ES-I3 (cell line): ENCODE results near the gene CPSF3.

Source experiments
- H3K36me3 ChIP-seq: 2 replicates; pipeline ENCODE4 v1.6.1; 2013; ENCODE audit warnings: mild to moderate bottlenecking, low read length, control low read depth, moderate library complexity; ENCODE audit not compliant: insufficient read depth
- H3K4me1 ChIP-seq: 2 replicates; pipeline ENCODE4 v1.6.1; 2013; ENCODE audit warnings: mild to moderate bottlenecking, control low read depth, low read length; ENCODE audit not compliant: insufficient read depth
- H3K9ac ChIP-seq: 2 replicates; pipeline ENCODE4 v1.6.1; 2013; ENCODE audit warnings: low read depth, mild to moderate bottlenecking, low read length, moderate library complexity
- H3K9me3 ChIP-seq: 2 replicates; pipeline ENCODE4 v1.6.1; 2013; ENCODE audit warnings: mild to moderate bottlenecking, low read length, moderate library complexity; ENCODE audit not compliant: control insufficient read depth, insufficient read depth

The CPSF3 gene

DNA sequence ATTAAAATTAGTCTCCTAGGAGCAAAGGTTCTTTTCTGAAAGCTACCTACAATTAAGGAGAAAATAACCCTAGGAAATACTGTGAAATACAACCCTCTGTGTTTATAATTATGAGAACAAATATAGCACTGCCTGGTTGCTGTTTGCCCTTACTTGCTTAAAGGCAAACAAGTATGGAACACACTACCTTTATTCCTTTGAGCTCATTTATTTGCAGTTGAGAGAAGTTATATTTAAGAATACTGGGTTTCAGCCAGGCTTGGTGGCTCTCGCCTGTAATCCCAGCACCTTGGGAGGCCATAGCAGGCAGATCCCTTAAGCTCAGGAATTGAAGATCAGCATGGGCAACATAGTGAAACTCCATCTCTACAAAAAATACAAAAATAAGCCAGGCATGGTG lies 27.8 kb downstream of the CPSF3 start:
- Histone ChIP-seq H3K4me1 (no peaks in the 10 kb centered on the region), H3K9ac (no peak overlapping the region), H3K36me3 (peaks cover 23% of the 10 kb centered on the region; the same call in 1 of the 2 replicates), H3K9me3 (no peaks in the 10 kb centered on the region)

DNA sequence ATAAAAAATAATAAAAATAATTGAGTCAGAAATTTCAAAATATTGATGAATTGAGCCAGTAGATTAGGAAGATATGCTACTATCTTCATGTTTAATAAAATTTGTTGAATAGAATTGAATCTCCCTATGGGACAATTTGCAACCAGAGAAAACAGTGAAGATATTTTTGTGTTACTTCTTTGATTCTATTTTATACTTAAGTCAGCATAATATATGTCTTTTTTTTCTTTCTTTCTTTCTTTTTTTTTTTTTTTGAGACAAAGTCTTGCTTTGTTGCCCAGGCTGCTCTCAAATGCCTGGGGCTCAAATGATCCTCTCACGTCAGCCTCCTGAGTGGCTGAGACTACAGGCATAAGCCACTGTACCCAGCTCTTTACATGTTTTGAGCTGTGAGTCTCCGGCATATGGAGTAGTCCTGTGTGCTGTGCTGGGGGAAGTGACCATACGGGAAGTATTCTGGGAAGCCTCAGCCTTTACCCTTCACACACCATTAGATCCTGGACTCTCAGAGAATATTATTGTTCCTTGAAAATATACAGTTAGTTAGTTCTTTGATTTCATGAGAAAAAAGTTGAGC lies 37.1 kb downstream of the CPSF3 start:
- no peak overlapping the region for H3K9ac ChIP-seq
- H3K4me1 ChIP-seq = no peaks in the 10 kb centered on the region
- peaks cover 6% of the 10 kb centered on the region for H3K36me3 ChIP-seq
- no peaks in the 10 kb centered on the region for H3K9me3 ChIP-seq

DNA sequence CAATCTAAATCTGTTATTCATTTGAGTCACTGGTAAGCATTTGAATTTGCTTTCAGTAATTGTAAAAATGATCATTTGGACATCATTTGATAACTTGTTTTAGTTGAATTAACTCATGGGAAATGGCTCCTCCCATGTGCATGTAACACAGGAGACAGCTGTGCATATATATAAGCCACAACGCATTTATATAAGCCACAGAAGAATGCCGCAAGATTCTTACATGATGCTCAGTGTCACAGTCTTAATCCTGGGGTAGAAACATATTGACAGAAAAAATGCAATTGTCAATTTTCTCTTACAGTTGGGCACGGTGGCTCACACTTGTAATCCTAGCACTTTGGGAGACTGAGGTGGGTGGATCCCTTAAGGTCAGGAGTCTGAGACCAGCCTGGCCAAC lies 37.6 kb downstream of the CPSF3 start:
- H3K4me1 ChIP-seq = no peaks in the 10 kb centered on the region
- peaks cover 6% of the 10 kb centered on the region for H3K36me3 ChIP-seq
- H3K9ac ChIP-seq = no peak overlapping the region
- H3K9me3 ChIP-seq = no peaks in the 10 kb centered on the region

DNA sequence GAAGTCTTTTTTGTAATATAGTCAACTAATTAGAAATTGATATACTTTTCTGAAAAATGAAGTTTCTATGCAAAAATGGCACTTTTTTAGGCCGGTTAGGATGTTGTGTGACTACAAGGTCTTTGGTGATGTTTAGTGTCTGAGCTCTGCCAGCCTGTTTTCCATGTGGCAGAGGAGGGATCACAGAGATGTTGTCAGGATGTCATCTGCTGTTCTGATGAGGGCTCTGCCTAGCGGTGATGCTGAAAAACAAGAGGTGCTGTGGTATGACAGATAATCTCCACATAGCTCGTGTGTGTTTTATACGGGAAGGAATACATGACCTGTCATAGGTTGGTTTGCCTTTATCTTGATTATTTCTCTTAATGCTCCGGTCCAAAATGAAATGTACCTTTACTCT lies 38.9 kb downstream of the CPSF3 start:
- H3K9ac ChIP-seq = no peak overlapping the region
- H3K9me3 ChIP-seq = no peaks in the 10 kb centered on the region
- H3K36me3 ChIP-seq = peaks cover 6% of the 10 kb centered on the region
- no peaks in the 10 kb centered on the region for H3K4me1 ChIP-seq

DNA sequence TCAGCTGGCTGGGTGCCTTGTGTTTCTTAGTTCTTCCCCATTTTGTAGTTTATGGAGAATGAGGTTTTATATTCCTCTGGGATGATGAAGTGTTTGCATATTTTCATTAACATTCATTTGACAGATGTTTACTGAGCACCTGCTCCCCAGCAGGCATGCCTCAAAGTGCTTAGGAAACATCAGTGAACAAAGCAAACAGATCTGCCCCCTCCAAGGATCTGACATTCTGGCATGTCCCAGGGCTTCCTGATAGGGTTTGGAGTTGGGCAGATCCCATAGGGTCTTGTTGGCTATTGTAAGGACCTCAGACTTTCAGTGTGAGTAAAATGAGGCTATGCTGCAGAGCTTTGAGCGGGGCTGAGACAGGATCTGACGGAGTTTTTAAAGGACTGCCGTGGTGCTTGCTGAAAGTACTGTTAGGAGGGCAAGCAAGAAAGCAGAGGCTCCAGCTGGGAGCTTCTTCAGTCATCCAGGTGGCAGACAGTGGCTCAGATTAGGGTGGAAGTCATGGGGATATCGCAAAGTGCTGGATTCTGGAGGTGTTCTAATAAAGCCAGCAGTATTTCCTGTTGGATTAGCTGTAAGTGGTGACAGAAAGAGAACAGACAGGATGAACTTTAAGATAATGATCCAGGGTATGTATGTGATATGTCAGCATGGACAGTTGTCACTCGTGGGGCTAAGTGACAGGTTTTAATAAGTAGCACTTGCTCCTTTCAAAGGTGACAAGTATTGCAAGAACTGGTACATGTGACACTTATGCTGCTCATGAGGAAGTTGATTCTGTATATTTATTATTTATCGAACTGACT lies 39.6 kb downstream of the CPSF3 start:
- Histone ChIP-seq H3K9me3 (no peaks in the 10 kb centered on the region), H3K4me1 (no peaks in the 10 kb centered on the region), H3K9ac (no peak overlapping the region), H3K36me3 (peaks cover 6% of the 10 kb centered on the region)

DNA sequence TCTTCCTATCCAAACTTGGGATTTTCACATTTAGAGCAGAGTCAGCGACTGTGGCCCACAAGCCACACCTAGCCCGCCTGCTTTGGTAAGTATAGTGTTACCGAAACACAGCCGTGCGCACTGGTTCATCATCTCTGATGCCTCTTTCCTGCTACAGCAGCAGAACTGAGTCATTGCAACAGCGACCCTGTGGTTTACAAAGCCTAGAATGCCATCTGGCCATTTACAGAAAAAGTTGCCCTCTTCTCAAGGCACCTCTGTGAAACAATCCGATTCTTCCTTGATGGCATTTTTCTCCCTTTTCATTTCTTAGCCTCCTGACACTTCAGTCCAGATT lies 40.2 kb downstream of the CPSF3 start:
- no peaks in the 10 kb centered on the region for H3K9me3 ChIP-seq
- no peaks in the 10 kb centered on the region for H3K4me1 ChIP-seq
- H3K36me3 ChIP-seq = peaks cover 6% of the 10 kb centered on the region; the same call in 1 of the 2 replicates
- no peak overlapping the region for H3K9ac ChIP-seq

DNA sequence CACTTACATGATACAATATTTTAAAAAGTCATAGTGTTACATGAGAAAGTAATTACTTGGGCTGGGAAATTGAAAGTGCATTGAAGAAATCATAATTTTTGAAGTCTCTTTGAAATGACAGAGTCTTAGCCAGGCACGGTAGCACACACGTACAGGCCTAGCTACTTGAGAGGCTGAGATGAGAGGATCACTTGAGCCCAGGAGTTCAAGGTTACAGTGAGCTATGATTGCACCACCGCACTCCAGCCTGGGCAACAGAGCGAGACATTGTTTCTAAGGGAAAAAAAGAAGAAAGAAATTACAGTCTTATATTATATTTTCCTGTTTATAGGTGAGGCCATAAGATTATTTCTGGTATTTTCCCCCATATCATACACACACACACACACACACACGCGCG lies 41.7 kb downstream of the CPSF3 start:
- Histone ChIP-seq H3K9ac (no peak overlapping the region), H3K4me1 (no peaks in the 10 kb centered on the region), H3K9me3 (no peaks in the 10 kb centered on the region), H3K36me3 (peaks cover 6% of the 10 kb centered on the region; the same call in 1 of the 2 replicates)

DNA sequence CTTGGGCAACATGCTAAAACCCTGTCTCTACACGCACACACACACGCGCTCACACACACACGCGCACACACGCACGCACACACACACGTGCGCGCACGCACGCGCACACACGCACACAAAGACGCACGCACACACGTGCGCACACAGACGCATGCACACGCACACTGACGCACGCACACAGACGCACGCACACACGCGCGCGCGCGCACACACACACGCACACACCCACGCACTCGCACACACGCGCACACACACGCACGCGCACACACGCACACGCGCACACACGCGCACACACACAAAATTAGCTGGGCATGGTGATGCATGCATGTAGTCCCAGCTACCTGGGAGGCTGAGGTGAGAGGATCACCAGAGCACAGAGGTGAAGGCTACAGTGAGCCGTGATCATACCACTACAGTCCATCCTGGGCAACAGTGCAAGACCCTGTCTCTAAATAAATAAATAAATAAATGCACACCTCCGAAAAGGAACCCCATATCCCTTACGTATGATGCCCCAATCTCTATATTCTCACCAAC lies 42.8 kb downstream of the CPSF3 start:
- no peaks in the 10 kb centered on the region for H3K4me1 ChIP-seq
- no peaks in the 10 kb centered on the region for H3K9me3 ChIP-seq
- H3K9ac ChIP-seq = no peak overlapping the region
- peaks cover 3% of the 10 kb centered on the region; the same call in 1 of the 2 replicates for H3K36me3 ChIP-seq

DNA sequence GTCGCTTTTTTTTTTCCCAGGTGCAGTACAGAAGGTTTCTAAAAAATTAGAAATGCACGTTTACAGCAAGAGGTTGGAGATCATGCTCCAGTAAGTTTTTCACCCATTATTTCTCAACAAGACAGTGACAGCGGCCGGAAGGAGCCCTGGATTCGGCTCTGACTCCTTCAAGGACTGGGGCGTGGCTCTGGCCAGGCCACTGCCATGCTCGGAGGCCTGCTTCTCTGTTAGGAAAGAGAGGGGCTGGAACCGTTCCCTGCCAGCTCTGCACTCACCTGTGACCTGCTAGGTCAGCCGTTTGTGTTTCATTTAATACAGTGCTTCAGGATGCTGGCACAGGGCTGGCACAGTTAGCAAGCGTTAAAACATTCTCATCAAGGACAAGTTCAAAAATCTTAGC lies 44.2 kb downstream of the CPSF3 start:
- no peaks in the 10 kb centered on the region for H3K4me1 ChIP-seq
- no peaks in the 10 kb centered on the region for H3K9me3 ChIP-seq
- H3K9ac ChIP-seq = no peak overlapping the region
- peaks cover 2% of the 10 kb centered on the region; the same call in 1 of the 2 replicates for H3K36me3 ChIP-seq

DNA sequence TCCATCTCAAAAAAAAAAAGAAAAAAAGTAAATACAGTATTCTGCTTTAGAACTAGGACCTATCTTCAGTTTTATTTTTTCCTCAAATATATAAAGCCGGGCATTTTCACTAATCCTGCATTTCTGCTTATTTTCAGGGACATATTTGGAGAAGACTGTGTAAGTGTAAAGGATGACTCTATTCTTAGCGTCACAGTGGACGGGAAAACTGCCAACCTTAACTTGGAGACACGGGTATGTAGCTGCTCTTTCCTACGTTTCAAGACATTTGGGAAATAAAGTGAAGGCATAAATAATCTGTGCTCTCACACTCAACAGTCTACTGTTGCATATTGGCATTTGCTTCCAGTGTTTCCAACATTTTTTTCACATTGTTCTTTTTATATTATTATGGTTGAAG lies 47.8 kb downstream of the CPSF3 start:
- Histone ChIP-seq H3K36me3 (no peaks in the 10 kb centered on the region; the same call in 1 of the 2 replicates), H3K9me3 (no peaks in the 10 kb centered on the region), H3K4me1 (no peaks in the 10 kb centered on the region), H3K9ac (no peak overlapping the region)

DNA sequence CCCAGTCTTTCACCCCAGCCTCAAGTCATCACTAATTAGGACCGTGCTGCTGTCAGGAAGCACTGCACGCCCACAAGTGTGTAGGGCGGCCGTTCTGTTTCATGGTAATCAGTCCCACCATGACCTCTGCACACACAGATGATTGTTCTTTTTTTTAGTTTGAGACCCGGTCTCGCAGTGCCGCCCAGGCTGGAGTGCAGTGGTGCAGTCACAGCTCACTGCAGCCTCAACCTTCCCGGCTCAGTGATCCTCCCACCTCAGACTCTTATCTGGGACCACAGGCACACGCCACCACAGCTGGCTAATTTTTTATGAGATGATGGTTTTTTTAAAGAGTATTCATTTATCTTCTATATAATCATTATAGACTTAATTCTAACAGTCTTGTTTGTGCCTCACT lies 49.1 kb downstream of the CPSF3 start:
- Histone ChIP-seq H3K4me1 (no peaks in the 10 kb centered on the region), H3K9me3 (no peaks in the 10 kb centered on the region; the same call in 1 of the 2 replicates), H3K9ac (no peak overlapping the region), H3K36me3 (no peaks in the 10 kb centered on the region; the same call in 1 of the 2 replicates)

DNA sequence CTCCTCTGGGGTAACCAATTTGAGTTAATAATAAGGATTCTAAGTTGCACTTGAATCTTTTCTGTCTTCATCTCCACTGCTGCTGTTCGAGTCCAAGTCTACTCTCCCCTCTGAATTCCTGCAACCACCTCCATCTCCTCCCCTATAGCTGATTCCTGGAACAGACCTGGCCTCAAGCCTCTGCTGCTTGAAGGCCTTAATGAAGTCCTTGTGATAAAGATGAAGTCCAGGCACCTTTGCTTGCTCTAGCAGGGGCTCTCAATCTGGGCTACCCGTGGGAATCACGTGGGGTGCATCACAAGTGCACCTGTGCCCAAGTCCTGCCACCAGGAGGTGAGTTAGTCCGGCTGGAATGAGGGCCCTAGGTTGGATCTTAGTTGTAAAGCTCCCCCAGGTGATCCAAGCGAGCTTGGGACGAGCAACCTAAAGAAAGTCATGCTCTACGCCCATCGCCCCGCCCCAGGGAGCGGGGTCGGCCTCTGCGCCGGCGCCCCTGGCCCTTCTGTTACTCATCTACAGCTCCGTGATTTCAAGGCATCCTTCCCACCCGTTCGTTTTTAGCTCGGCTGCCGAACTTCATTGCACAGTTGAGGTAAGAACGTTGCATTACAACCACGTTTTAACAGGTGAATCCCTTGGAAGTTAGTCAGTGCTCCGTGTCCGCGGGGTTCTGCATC lies 50.0 kb downstream of the CPSF3 start:
- H3K4me1 ChIP-seq = no peaks in the 10 kb centered on the region
- H3K9ac ChIP-seq = no peak overlapping the region
- H3K9me3 ChIP-seq = no peaks in the 10 kb centered on the region; the same call in 1 of the 2 replicates
- H3K36me3 ChIP-seq = no peaks in the 10 kb centered on the region; the same call in 1 of the 2 replicates

DNA sequence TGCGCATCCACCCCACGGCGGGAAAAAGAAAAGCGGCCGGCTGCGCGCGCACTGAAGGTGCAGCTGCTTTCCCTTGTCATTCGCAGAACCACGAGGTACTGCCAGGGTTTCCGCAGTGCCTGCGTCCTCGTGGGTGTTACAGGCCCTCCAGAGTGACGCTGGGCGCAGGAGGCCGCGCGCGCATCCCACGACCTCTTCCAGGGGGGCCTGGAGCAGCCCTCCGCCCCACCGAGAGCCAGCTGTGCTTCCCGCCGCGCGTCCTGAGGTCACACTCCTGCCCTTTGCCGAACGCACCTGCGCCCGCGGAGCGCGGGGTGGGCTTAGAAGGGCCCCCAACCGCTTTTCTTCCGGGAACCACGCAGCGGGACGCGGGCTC lies 50.5 kb downstream of the CPSF3 start:
- H3K4me1 ChIP-seq = no peaks in the 10 kb centered on the region
- no peaks in the 10 kb centered on the region; the same call in 1 of the 2 replicates for H3K9me3 ChIP-seq
- no peaks in the 10 kb centered on the region; the same call in 1 of the 2 replicates for H3K36me3 ChIP-seq
- no peak overlapping the region for H3K9ac ChIP-seq

DNA sequence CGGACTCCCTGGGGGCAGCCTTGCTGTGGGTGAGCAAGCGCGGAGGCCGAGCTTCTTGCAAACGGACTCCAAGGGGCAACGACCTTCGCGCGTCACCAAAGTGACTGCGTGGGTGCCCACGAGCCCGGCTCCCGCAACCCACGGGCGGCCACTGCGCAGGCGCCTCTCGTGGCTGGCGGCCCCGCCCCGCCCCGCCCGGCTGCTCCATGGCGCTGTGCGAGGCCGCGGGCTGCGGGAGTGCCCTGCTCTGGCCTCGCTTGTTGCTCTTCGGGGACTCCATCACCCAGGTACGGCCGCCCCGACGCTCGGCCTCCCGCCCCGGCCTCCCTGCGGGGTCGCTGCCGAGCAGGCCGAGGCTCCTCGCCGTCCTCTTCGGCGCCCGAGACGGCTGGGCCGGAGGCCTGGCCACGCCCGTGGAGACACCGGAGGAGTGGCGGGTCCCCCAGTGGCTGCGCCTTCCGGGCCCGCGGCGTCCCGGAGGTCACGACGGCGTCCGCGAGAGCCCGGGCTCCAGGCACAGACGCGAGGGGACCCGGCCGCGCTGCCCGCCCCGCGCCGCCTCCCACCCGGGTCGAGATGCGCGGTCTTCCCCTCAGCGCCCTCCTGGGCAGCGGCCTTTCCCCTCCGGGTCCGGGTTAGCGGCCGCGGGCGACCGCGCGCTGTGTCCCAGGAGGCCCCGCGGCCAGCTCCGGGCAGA lies 51.1 kb downstream of the CPSF3 start, which contains the start of gene IAH1:
TSS of gene IAH1 (plus strand) at position 191 of the 697 bp plus-strand sequence. CDS start at position 207, 16 bp downstream.
- Histone ChIP-seq H3K36me3 (no peaks in the 10 kb centered on the region), H3K9me3 (no peaks in the 10 kb centered on the region; the same call in 1 of the 2 replicates), H3K9ac (no peak within 1 kb of the TSS), H3K4me1 (no peaks in the 10 kb centered on the region)
